ENCODE data around the gene HAO1.

HAO1 gene

GRCh38 chr20:7868108-7868507, 72.2 kb downstream of the HAO1 start:
- TF ChIP-seq, protein P1, sequence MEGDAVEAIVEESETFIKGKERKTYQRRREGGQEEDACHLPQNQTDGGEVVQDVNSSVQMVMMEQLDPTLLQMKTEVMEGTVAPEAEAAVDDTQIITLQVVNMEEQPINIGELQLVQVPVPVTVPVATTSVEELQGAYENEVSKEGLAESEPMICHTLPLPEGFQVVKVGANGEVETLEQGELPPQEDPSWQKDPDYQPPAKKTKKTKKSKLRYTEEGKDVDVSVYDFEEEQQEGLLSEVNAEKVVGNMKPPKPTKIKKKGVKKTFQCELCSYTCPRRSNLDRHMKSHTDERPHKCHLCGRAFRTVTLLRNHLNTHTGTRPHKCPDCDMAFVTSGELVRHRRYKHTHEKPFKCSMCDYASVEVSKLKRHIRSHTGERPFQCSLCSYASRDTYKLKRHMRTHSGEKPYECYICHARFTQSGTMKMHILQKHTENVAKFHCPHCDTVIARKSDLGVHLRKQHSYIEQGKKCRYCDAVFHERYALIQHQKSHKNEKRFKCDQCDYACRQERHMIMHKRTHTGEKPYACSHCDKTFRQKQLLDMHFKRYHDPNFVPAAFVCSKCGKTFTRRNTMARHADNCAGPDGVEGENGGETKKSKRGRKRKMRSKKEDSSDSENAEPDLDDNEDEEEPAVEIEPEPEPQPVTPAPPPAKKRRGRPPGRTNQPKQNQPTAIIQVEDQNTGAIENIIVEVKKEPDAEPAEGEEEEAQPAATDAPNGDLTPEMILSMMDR (IDR thresholded peaks at IDR 0.05; ENCODE audit: low read depth, low read length, missing control alignments): no peak
- H3K27ac ChIP-seq: no peak overlapping the region
- H3K27me3 ChIP-seq (replicated peaks): no peaks in the 10 kb centered on the region
- no peak for DNase-seq
- H3K4me3 ChIP-seq (ENCODE audit: low read depth, low read length): no peak overlapping the region
- in situ Hi-C loops (cut with HindIII; ENCODE audit: low pct_ligation_motif_present, low sequenced_read_pairs): no loop called here
- no peaks in the 10 kb centered on the region for H3K36me3 ChIP-seq (replicated peaks)

DNA sequence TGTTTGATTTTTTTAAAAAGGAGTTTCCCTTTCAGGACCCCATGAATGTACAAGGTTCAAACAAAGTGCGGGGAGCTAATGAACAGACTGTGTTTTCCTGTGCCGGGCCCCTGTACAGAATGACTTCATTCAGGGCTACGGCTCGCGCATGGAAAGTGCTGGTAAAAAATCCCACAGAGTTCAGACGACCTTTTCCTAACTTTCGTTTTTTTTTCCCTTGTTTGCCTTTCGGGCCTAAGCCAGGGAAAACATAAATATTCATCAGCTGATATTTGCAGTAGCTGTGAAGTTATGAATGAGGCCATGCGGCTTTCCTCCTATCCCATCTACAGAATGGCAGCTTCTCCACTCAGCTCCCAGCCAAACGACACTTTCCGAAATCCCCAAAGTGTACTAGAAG, 74.0 kb downstream of the HAO1 start:
- no peak for DNase-seq
- TF ChIP-seq, protein P1 (IDR thresholded peaks at IDR 0.05; ENCODE audit: low read depth, low read length, missing control alignments): no peak
- in situ Hi-C loops (cut with HindIII; ENCODE audit: low pct_ligation_motif_present, low sequenced_read_pairs): no loop called here

DNA sequence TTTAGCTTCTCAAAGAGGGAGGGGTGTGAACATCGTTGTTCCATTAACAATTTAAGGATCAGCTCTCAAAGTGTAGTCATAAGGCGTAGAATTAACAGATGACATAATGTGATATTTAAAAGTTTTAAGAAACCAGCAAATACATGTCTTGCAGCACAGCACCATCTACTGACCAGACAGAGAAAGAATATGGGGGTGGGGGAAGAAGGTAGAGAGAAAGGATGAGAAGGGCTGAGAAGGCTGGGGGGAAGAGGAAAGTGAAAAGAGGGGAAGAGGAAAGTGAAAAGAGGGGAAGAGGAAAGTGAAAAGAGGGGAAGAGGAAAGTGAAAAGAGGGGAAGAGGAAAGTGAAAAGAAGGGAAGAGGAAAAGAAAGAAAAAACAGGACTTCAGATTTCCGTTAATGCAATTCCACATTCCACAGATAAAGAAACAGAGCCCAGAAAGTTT, 80.9 kb downstream of the HAO1 start:
- in situ Hi-C loops (cut with HindIII; ENCODE audit: low pct_ligation_motif_present, low sequenced_read_pairs): no loop called here
- no peaks in the 10 kb centered on the region for H3K27me3 ChIP-seq (replicated peaks)
- H3K36me3 ChIP-seq (replicated peaks): no peaks in the 10 kb centered on the region
- DNase-seq: peak; percentile 58
- TF ChIP-seq, protein P1 (IDR thresholded peaks at IDR 0.05; ENCODE audit: low read depth, low read length, missing control alignments): peak; percentile 76
- no peak overlapping the region for H3K4me3 ChIP-seq (ENCODE audit: low read depth, low read length)
- no peak overlapping the region for H3K27ac ChIP-seq

More for the DNA sequence above, 74.0 kb downstream of the HAO1 start:
- Histone ChIP-seq H3K27ac (no peak overlapping the region), H3K36me3 (replicated peaks) (no peaks in the 10 kb centered on the region), H3K27me3 (replicated peaks) (no peaks in the 10 kb centered on the region), H3K4me3 (ENCODE audit: low read depth, low read length) (peak overlapping the region; percentile 27)

- TF ChIP-seq, protein P1 (IDR thresholded peaks at IDR 0.05; ENCODE audit: low read depth, low read length, missing control alignments): no peak
- Histone ChIP-seq H3K36me3 (replicated peaks) (no peaks in the 10 kb centered on the region), H3K27me3 (replicated peaks) (no peaks in the 10 kb centered on the region), H3K4me3 (ENCODE audit: low read depth, low read length) (no peak overlapping the region), H3K27ac (no peak overlapping the region)
- no peak for DNase-seq
- in situ Hi-C loops (cut with HindIII; ENCODE audit: low pct_ligation_motif_present, low sequenced_read_pairs): no loop called here
These were observed 81.5 kb downstream of the HAO1 start for GRCh38 chr20:7858734-7859250.

GRCh38 chr20:7856756-7857155, 83.5 kb downstream of the HAO1 start:
- Histone ChIP-seq H3K27me3 (replicated peaks) (no peaks in the 10 kb centered on the region), H3K36me3 (replicated peaks) (no peaks in the 10 kb centered on the region), H3K4me3 (ENCODE audit: low read depth, low read length) (no peak overlapping the region), H3K27ac (no peak overlapping the region)
- DNase-seq: no peak
- in situ Hi-C loops (cut with HindIII; ENCODE audit: low pct_ligation_motif_present, low sequenced_read_pairs): no loop called here
- TF ChIP-seq, protein P1 (IDR thresholded peaks at IDR 0.05; ENCODE audit: low read depth, low read length, missing control alignments): no peak

DNA sequence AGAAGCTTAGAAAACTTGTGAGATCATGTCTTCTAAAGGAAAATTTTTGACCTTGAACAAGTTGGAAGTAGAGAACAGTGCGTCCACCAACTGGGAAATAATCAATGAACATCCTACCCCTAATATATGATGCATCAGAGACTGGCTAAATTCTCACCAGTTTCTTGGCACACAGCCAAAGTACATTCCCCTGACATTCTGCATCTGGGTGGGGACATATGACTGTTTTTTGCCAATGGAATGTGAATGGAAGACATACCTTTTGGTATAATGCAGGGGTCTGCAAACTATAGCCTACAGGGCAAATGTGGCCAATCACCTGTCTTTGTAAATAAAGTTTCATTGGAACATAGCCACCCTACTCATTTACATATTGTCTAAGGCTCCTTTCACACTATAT, 84.7 kb downstream of the HAO1 start:
- Histone ChIP-seq H3K27ac (no peak overlapping the region), H3K4me3 (ENCODE audit: low read depth, low read length) (no peak overlapping the region), H3K27me3 (replicated peaks) (no peaks in the 10 kb centered on the region), H3K36me3 (replicated peaks) (no peaks in the 10 kb centered on the region)
- no peak for DNase-seq
- TF ChIP-seq, protein P1 (IDR thresholded peaks at IDR 0.05; ENCODE audit: low read depth, low read length, missing control alignments): no peak
- in situ Hi-C loops (cut with HindIII; ENCODE audit: low pct_ligation_motif_present, low sequenced_read_pairs): no loop called here
